ENCODE data around the gene RNASE11.

GRCh38 chr14:20631023-20631879 lies 43.5 kb upstream of the RNASE11 start:
- TF ChIP-seq POLR2A (IDR thresholded peaks at IDR 0.05; ENCODE audit: low read length) (no peak), GATA1 (IDR thresholded peaks at IDR 0.05; ENCODE audit: low read depth, low read length) (no peak)
